ENCODE data around the gene C10orf53.

- no peak for TF ChIP-seq CTCF (IDR thresholded peaks at IDR 0.05 in 2 of 3, conservative IDR thresholded peaks at IDR 0.05 in 1 of 3; ENCODE audit: control insufficient read depth in 2 of 3, extremely low read depth in 1 of 3, insufficient read depth in 1 of 3, low read depth in 3 of 3, low read length in 3 of 3)
- no peak for TF ChIP-seq POLR2A (IDR thresholded peaks at IDR 0.05; ENCODE audit: low read depth, low read length)
- no peak for TF ChIP-seq BHLHE40 (IDR thresholded peaks at IDR 0.05; ENCODE audit: borderline replicate concordance in 1 of 2, low read depth in 2 of 2, low read length in 1 of 2)
- no peak for TF ChIP-seq YY1 (IDR thresholded peaks at IDR 0.05; ENCODE audit: low read depth, low read length)
- no peak for TF ChIP-seq USF2 (IDR thresholded peaks at IDR 0.05; ENCODE audit: borderline replicate concordance, low read depth, low read length)
- TF ChIP-seq REST (IDR thresholded peaks at IDR 0.05; ENCODE audit: low read depth, low read length), result no peak
- no peak for TF ChIP-seq EP300 (IDR thresholded peaks at IDR 0.05; ENCODE audit: borderline replicate concordance in 1 of 2, control insufficient read depth in 1 of 2, low read depth in 2 of 2, low read length in 2 of 2)
- no peak for TF ChIP-seq GABPA (IDR thresholded peaks at IDR 0.05; ENCODE audit: low read depth)
- TF ChIP-seq ATF2 (IDR thresholded peaks at IDR 0.05; ENCODE audit: low read length), result no peak
- no peak for TF ChIP-seq NFYB (IDR thresholded peaks at IDR 0.05; ENCODE audit: insufficient read depth, low read depth, low read length)
- no peak for TF ChIP-seq SP1 (IDR thresholded peaks at IDR 0.05; ENCODE audit: low read depth, low read length)
- TF ChIP-seq IKZF2 (IDR thresholded peaks at IDR 0.05), result no peak
Measured at GRCh38 chr10:49668684-49669083, 10.8 kb upstream of the C10orf53 start.

All from GM12878 (cell line).